ENCODE data around the gene TYW3. TPM values are rescaled to one million over a fixed set of nuclear protein-coding genes. Genes with fewer than 3 reads are reported as not detected.
"Not testable (repeated sequence)": the region's sequence is repeated elsewhere in the genome, so short reads cannot be mapped to it uniquely, and the experiment has no call there.

TYW3 gene
- total RNA-seq, 1 experiment from 2014 or later: 12.0 TPM

DNA sequence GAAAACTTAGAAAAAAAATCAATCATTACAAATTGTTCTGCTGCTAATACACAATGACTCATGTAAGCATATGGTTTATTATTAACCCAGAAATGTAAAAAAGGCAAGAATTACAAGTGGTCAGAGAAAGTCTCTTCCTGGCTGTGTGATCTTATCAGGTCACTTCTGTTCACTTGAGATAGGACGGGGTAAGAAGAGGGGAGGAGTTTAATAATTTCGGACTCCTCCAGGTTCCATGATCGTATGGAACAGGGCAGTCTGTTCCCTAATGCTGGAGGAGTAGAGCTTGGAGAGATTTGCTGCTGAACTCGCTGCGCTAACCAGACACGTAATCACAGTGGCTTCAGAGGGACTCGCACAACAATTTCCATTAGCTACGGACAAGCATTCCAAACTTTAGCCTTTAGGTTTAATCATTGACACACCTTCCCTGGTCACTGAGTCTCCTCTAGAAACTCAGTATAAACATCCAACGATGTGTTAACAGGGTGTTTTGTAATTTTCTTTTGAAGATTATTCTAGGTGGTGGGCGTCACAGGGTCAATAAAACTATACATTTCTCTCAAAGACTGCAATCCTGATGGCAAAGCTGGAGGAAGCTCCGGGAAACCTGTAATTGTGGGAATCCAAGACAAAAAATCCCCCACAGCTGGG, 1.4 kb upstream of the TYW3 start:
- DNase-seq (ENCODE audit: low spot score): no peak

- DNase-seq (ENCODE audit: low spot score): not testable (repeated sequence)
Observed at GRCh38 chr1:74732071-74732946, 643 bp upstream of the TYW3 start.

DNA sequence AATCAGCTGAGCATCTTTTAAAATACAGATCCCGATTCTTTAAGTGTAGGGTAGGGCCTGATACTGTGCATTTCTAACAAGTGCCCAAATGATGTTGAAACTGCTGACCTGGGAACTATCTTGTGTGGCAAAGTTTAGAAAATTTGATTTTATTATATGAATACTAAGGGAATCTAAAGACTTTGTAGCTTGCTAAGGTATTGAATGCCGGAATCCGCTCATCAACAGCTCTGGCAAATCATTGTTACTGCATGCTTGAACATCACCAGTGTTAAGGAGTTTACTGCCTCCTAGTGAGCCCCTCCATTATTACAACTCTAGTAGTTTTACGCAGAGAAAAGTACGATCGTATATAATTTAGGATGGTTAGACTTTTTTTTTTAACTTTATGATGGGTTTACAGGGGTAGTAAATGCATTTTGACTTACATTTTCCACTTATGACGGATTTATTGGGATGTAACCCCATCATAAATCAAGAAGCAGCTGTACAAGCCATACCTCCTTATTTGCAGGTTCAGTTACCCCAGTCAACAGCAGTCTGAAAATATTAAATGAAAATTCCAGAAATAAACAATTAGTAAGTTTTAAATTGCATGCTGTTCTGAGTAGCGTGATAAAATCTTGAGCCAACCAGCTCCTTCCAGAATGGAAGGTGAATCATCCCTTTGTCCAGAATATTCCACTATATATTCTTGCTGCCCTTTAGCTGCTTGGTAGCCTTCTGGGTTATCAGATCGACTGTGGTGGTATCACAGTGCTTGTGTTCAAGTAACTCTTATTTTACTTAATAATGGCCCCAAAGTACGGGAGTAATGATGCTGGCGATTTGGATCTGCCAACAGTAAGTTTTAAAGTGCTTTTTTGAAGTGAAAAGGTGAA, 892 bp downstream of the TYW3 start:
- DNase-seq (ENCODE audit: low spot score): peak; percentile 55

- DNase-seq (ENCODE audit: low spot score): no peak
Observed at GRCh38 chr1:74737333-74737732, 4.4 kb downstream of the TYW3 start.

DNA sequence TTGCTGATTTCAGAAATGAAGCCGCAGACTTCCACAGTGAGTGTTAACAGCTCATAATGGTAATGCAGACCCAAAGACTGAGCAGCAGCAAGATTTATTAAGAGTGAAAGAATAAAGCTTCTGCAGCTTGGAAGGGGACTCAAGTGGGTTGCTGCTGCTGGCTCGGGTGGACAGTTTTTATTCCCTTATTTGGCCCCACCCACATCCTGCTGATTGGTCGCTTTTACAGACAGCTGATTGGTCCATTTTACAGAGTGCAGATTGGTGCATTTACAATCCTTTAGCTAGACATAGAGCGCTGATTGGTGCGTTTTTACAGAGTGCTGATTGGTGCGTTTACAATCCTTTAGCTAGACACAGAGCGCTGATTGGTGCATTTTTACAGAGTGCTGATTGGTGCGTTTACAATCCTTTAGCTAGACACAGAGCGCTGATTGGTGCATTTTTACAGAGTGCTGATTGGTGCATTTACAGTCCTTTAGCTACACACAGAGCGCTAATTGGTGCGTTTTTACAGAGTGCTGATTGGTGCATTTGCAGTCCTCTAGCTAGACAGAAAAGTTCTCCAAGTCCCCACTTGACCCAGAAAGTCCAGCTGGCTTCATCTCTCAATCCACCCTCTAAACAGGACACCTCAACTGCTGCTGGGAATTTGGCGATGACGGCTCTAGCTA, 7.5 kb downstream of the TYW3 start:
- DNase-seq (ENCODE audit: low spot score): not testable (repeated sequence)

DNA sequence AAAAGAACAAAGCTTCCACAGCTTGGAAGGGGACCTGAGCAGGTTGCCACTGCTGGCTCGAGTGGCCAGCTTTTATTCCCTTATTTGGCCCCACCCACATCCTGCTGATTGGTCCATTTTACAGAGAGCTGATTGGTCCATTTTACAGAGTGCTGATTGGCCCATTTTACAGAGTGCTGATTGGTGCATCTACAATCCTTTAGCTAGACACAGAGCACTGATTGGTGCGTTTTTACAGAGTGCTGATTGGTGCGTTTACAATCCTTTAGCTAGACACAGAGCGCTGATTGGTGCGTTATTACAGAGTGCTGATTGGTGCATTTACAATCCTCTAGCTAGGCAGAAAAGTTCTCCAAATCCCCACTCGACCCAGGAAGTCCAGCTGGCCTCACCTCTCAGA, 12.3 kb downstream of the TYW3 start:
- not testable (repeated sequence) for DNase-seq (ENCODE audit: low spot score)

DNA sequence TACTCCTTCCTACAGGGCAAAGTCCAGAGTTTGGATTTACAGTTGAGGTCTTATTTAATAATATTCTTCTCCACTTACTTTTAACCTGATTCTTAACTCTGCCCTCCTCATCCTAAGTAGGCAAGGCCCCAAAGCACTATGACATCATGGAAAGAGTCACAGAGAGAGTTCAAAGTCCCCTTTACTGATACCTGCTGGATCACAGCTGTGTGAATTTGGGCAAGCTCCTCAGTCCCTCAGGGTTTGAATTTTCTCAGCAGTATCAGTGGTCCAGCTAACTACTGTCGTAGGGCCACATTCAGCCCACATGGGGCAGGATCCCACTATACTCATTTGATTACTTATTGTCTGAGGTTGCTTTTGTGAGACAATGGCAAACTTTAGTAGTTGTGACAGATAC, 16.0 kb downstream of the TYW3 start:
- no peak for DNase-seq (ENCODE audit: low spot score)

GRCh38 chr1:74753104-74753503, 20.2 kb downstream of the TYW3 start:
- no peak for DNase-seq (ENCODE audit: low spot score)

- no peak for DNase-seq (ENCODE audit: low spot score)
Observed at GRCh38 chr1:74755475-74755874, 22.5 kb downstream of the TYW3 start.

GRCh38 chr1:74756650-74757049, 23.7 kb downstream of the TYW3 start:
- DNase-seq (ENCODE audit: low spot score): not testable (repeated sequence)

- no peak for DNase-seq (ENCODE audit: low spot score)
Observed at GRCh38 chr1:74763807-74764206, 30.9 kb downstream of the TYW3 start.

- DNase-seq (ENCODE audit: low spot score): no peak
Observed at GRCh38 chr1:74766579-74766978, 33.6 kb downstream of the TYW3 start.

DNA sequence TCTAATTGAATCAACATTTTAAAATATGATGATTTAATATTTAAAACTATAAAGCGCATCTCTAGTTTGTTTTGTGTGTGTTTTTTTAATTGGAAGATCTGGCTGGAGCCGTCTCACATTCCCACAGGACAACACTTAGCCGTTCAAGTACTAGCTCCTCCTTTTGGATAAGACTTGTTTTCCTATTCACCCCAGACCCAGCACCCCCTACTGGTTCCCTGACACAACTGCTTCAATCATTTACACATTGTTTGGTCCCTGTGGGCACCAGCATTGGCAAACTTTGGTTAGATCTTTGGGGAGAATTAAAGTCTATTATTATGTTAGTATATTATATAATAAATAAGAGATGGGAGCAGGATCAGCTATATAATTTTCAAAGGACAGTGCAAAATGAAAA, 34.5 kb downstream of the TYW3 start:
- DNase-seq (ENCODE audit: low spot score): peak; percentile 7

GRCh38 chr1:74771913-74772515, 39.1 kb downstream of the TYW3 start:
- peak; percentile 30 for DNase-seq (ENCODE audit: low spot score)

- no peak for DNase-seq (ENCODE audit: low spot score)
Observed at GRCh38 chr1:74772945-74773344, 40.0 kb downstream of the TYW3 start.

GRCh38 chr1:74773582-74773981, 40.6 kb downstream of the TYW3 start:
- no peak for DNase-seq (ENCODE audit: low spot score)

DNA sequence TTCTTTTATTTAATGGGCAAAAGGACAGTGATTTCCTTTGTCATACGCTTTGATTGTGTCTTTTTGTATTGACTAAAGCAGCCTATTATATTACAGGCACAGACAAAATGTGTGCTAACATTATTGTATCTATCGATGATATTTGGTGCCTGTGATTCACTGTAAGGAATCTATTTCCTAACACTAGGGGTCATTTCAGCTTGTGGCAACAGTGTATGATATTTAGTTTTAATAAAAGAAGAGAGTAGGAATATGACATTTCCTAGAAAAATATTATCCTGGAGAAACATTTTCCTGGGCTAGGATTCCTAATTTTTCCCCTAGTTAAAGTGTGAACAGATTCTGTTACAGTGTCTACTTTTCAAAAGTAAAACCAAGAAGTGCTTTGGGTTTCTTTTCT, 42.8 kb downstream of the TYW3 start:
- DNase-seq (ENCODE audit: low spot score): no peak

DNA sequence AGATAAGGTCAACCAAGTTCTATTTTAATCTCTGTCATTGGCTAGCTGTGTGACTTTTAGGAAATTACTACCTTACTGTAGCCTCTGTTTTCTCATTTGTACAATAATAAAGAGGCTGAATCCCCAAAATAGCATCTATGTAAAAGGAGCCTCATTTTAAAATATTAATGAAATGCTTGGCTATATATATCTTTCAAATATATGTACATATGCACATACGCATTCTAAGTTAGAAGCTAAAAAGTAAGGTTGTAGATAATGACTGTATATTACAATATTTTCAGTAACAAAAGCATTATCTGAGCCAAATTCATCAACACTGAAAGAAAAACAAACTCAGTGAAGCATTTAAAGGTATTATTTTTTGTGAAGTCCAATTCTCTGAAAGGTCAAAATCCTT, 44.6 kb downstream of the TYW3 start:
- no peak for DNase-seq (ENCODE audit: low spot score)

- no peak for DNase-seq (ENCODE audit: low spot score)
Observed at GRCh38 chr1:74779750-74780149, 46.8 kb downstream of the TYW3 start.

DNA sequence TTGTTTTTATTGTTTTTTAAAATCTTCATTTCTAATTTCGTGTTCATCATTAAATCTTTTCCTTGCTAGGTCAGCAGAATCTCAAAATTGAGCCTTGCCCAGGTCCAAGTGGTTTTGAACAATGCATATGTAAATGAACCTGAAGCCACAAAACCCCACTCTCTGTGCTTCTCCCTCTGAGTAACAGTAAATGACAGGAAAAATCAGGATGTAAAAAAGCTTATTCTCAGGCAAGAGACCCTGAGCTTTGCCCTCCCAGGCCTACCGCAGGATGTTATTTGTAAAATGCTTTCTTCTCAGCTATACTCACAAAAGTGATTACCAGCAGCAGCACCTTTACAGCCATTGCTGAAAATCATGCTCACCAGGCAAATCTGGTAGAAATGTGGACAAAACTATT, 47.6 kb downstream of the TYW3 start:
- DNase-seq (ENCODE audit: low spot score): no peak

- no peak for DNase-seq (ENCODE audit: low spot score)
Observed at GRCh38 chr1:74785944-74786343, 53.0 kb downstream of the TYW3 start.

Measured in A172 (cell line).